Activated CD8-positive, alpha-beta memory T cell treated with anti-CD3 and anti-CD28 coated beads for 4 hours (primary cell): Measurements from ENCODE around the gene SYNJ1.

Experiments
- DNase-seq, 2 donors: peaks; one replicate each; pipeline ENCODE4 v3.0.0-alpha.2; 2020; ENCODE audit warnings: low read depth in 2 of 2

The SYNJ1 gene

DNA sequence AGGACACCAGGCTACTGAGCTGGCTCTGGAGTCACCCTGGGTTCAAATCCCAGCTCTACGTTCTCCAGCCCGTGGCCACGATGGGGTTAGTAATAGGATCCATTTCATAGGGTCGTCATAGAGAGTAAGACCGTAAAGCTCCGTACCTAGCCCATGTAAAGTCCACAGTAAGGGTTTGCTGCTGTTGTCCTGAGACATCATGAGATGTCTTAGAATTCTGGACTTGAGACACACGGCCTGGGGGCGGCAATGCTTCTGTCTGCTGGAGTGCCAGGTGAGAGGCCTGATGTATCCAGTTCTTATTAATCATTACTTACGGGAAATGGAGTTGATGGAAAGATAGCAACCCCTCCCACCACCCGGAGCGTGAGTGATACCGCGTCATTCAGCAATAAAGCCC is 146.1 kb downstream of the SYNJ1 start:
- no peak for DNase-seq

DNA sequence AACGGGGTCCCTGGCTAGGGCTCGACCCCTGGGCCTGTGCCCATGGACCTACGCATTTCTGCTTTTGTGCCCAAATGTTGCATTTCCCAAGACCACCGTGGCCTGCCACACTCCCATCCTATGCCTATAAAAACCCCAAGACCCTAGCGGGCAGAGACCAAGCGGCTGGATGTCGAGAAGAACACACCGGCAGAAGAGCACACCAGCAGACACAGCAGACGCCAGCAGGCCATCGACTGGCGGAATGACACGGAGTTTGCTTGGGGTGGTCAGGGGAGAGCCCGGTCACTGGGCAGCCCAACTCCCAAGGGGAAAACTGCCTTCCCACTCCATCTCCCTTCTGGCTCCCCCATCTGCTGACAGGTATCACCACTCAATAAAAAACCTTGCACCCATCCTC is 146.9 kb downstream of the SYNJ1 start:
- DNase-seq, result no peak
